GM19463 (cell line): ENCODE measurements around the gene MALSU1.

Experiments
- ATAC-seq: cut with Tn5 transposase; IDR thresholded peaks from one replicate; pipeline ENCODE4 v1.9.1; 2021; ENCODE audit warnings: mild to moderate bottlenecking, moderate library complexity; ENCODE audit not compliant: unreplicated experiment

Gene MALSU1

DNA sequence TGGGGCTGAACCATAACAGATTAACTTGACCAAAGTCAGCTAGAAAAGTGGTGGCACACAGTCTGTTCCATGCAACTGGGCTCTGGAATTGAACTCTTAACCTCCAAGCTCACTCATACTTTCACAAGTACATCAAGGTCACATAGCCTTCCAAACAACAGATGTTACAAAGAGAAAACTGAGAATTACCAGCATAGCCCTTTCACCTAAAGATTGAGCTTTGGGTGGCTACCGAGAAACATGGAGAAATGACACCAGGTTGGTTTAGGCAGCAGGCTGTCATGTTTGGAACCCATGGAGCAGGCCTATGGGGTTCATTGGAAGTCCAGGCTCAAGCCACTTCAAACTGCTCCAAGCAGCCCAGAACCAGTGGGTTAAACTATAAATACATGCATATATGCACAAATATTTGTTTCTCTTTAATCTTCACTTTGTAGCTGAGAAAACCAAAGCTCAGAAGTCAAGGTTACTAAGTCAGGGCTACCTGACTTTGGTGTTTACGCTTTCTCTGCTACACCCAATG is 59.1 kb downstream of the MALSU1 start:
- ATAC-seq = no peak
